Upper lobe of right lung (tissue), 1 donor: ENCODE data around the gene PKP4. TPM values are rescaled to one million over a fixed set of nuclear protein-coding genes. Genes with fewer than 3 reads are reported as not detected.

Source experiments
- ATAC-seq: fragments of 200-7000 bp; cut with Tn5 transposase; one replicate; pipeline ENCODE4 v1.9.1; 2020; ENCODE audit warnings: mild to moderate bottlenecking, moderate library complexity
- DNase-seq: peaks from one replicate; pipeline ENCODE4 v3.0.0-alpha.2; 2020
- H3K27ac ChIP-seq: fragments of 200-600 bp; one replicate; pipeline ENCODE4 v1.8.0; 2022
- H3K27me3 ChIP-seq: fragments of 200-600 bp; one replicate; pipeline ENCODE4 v1.8.0; 2022; ENCODE audit warnings: mild to moderate bottlenecking
- H3K36me3 ChIP-seq: fragments of 200-600 bp; one replicate; pipeline ENCODE4 v1.8.0; 2022
- H3K4me1 ChIP-seq: fragments of 200-600 bp; one replicate; pipeline ENCODE4 v1.8.0; 2022
- H3K4me3 ChIP-seq: fragments of 200-600 bp; one replicate; pipeline ENCODE4 v1.8.0; 2022; ENCODE audit warnings: mild to moderate bottlenecking
- H3K9me3 ChIP-seq: fragments of 200-600 bp; one replicate; pipeline ENCODE4 v1.8.0; 2022
- intact Hi-C: fragments of 100-400 bp; cut with DNase I; formaldehyde crosslinking; loops from one replicate; pipeline ENCODE4 v1.11.0; 2022
- total RNA-seq: library from RNA; stranded (reverse); fragmentation: NEBNext Ultra II Directional; extraction: Animal tissue kit (Norgen Biotek cat#: 25700); gene quantifications from one replicate; pipeline ENCODE4 v1.2.1, GENCODE V29; 2021
- TF ChIP-seq, protein P1 (sequence below): fragments of 200-600 bp; IDR thresholded peaks from one replicate; pipeline ENCODE4 v1.8.0; 2022; ENCODE audit warnings: antibody characterized with exemption
- donor health status: DM: no; HTN: yes; CAD: no; lungs with severe emphysema.

The PKP4 gene
- total RNA-seq, 1 donor from 2014 or later = 74.7 TPM

DNA sequence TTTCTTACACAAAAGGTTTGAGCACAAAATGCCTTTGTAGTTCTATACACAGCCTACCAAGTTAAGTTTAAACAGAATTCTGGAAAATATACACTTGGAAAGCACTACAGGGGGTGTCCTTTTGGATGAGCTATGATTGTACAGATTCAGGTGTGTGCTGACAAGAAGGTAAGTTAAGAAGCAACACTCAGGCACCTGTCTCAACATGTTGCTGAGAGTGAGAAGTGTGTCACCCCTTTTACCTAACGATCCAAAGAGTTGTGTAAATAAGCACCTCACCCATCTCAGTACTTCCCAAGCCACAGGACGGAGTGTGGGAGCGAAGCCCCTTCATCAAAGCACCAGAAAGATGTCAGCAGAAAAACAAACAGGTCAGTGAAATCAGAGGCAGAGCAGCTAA, 228.9 kb downstream of the PKP4 start:
- Histone ChIP-seq H3K36me3 (peaks cover 2% of the 10 kb centered on the region), H3K4me1 (no peaks in the 10 kb centered on the region), H3K4me3 (no peak overlapping the region), H3K27me3 (no peaks in the 10 kb centered on the region), H3K27ac (no peak overlapping the region), H3K9me3 (no peaks in the 10 kb centered on the region)
- no peak for ATAC-seq
- TF ChIP-seq, protein P1, sequence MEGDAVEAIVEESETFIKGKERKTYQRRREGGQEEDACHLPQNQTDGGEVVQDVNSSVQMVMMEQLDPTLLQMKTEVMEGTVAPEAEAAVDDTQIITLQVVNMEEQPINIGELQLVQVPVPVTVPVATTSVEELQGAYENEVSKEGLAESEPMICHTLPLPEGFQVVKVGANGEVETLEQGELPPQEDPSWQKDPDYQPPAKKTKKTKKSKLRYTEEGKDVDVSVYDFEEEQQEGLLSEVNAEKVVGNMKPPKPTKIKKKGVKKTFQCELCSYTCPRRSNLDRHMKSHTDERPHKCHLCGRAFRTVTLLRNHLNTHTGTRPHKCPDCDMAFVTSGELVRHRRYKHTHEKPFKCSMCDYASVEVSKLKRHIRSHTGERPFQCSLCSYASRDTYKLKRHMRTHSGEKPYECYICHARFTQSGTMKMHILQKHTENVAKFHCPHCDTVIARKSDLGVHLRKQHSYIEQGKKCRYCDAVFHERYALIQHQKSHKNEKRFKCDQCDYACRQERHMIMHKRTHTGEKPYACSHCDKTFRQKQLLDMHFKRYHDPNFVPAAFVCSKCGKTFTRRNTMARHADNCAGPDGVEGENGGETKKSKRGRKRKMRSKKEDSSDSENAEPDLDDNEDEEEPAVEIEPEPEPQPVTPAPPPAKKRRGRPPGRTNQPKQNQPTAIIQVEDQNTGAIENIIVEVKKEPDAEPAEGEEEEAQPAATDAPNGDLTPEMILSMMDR = no peak
- DNase-seq = no peak
- intact Hi-C loops = no loop called here

DNA sequence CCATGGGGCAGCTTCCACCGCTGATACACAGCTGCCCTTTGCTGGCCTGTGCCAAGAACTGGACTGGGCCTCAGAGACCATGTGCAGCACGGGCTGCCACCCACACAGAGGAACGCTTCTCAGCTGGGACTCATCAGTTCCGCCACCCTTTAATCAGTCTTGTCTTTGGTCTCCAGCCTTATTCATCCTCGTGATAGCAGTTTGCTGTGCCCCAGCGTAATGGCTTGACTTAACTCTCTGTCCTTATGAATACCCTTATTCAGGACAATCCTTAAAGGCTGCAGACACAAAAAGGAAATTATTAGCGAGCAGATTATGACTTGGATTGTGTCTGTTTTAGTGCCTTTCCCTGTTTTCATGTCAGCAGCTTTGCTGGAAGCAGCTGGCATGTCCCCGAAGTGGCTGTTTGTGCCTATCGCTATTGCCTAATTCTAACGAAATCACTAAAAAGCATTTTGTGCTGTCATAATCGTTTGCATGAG, 229.5 kb downstream of the PKP4 start:
- intact Hi-C loops = no loop called here
- H3K27me3 ChIP-seq = no peaks in the 10 kb centered on the region
- H3K36me3 ChIP-seq = no peaks in the 10 kb centered on the region
- DNase-seq = no peak
- peak; percentile 53 for ATAC-seq
- H3K4me3 ChIP-seq = no peak overlapping the region
- TF ChIP-seq, protein P1 = no peak
- no peak overlapping the region for H3K27ac ChIP-seq
- no peaks in the 10 kb centered on the region for H3K4me1 ChIP-seq
- H3K9me3 ChIP-seq = no peaks in the 10 kb centered on the region

DNA sequence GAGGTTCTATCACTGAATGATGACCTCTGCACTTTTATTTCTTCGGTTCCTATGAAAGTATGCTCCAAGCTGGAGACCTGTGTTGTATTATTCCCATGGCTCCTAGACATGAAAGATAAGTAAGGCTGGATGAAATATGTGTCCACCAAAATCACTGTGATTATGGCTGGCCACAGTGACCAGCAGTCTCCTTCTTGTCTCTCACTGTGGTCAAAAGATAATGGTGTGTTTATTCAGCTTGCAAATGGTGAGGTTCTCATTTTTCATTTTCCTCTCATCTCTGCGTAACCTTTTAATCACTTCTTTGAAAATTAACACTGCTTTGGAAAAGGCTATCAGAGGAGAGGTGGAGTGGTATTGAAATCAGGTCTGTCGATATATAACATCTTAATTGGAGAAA, 230.6 kb downstream of the PKP4 start:
- no peaks in the 10 kb centered on the region for H3K27me3 ChIP-seq
- no peaks in the 10 kb centered on the region for H3K36me3 ChIP-seq
- TF ChIP-seq, protein P1 = no peak
- no peak overlapping the region for H3K4me3 ChIP-seq
- no peaks in the 10 kb centered on the region for H3K4me1 ChIP-seq
- no peak overlapping the region for H3K27ac ChIP-seq
- intact Hi-C loops = no loop called here
- H3K9me3 ChIP-seq = no peaks in the 10 kb centered on the region
- no peak for ATAC-seq
- no peak for DNase-seq

DNA sequence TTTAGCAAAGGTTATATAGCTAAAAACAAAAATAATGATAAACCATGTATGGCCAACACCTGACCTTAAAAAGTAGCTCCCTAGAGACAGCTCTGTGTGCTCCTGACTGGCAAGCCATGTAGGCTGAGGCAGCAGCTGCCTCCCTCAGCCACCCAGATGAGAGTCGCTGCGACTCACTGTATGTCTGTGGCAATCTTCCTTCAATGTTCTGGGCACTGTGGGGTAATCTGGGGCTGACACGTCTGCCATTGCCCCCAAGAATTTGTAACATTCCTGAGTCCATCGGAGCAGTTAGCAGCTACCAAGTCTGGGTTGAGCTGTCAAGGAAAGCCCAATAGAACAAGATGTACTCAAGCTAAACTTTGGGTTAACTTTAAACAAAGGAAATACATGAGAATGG, 232.0 kb downstream of the PKP4 start:
- DNase-seq (no peak), ATAC-seq (no peak)
- intact Hi-C loops = no loop called here
- TF ChIP-seq, protein P1 = no peak
- H3K27ac ChIP-seq = no peak overlapping the region
- H3K27me3 ChIP-seq = no peaks in the 10 kb centered on the region
- H3K9me3 ChIP-seq = no peaks in the 10 kb centered on the region
- H3K4me1 ChIP-seq = no peaks in the 10 kb centered on the region
- no peak overlapping the region for H3K4me3 ChIP-seq
- no peaks in the 10 kb centered on the region for H3K36me3 ChIP-seq

DNA sequence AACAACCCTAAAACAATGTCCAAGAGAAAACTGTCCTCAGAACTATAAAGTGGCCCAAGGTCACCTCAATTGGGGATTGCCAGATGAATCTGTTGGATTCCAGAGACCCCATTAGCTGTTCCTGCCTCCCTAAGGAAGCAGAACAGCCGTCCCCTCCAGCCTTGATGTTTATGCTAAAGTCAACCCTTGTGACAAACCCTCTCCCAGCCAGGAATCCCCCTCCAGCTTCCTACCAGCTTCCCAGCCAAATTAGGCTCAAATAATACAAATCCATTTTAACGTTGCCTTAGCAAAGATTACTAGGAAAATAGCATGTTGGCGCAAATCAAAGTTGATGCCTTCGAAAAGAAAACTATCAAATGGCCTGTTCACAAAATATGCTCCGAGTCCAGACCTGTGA, 232.6 kb downstream of the PKP4 start:
- DNase-seq (no peak), ATAC-seq (no peak)
- Histone ChIP-seq H3K36me3 (no peaks in the 10 kb centered on the region), H3K27ac (no peak overlapping the region), H3K9me3 (no peaks in the 10 kb centered on the region), H3K4me3 (no peak overlapping the region), H3K4me1 (no peaks in the 10 kb centered on the region), H3K27me3 (no peaks in the 10 kb centered on the region)
- intact Hi-C loops = no loop called here
- TF ChIP-seq, protein P1 = no peak

DNA sequence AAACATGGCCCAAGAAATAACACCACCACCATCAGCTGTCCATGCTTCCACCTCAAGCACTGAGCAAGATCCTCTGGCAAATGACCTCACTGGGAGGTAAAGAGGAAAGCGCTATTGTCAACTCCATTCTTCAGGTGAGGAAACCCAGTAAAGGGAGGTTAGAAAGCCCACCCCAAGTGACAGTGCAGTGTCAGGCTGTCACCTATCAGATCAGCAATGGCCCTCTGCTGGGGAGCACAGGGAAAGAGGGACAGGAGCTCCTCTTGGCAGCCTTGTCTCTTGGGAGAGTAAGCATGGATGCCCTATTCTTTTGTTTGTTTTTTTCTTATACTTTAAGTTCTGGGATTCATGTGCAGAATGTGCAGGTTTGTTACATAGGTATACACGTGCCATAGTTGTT, 234.1 kb downstream of the PKP4 start:
- H3K36me3 ChIP-seq = no peaks in the 10 kb centered on the region
- no peak overlapping the region for H3K4me3 ChIP-seq
- intact Hi-C loops = no loop called here
- no peaks in the 10 kb centered on the region for H3K9me3 ChIP-seq
- H3K27ac ChIP-seq = no peak overlapping the region
- TF ChIP-seq, protein P1 = no peak
- ATAC-seq = no peak
- no peaks in the 10 kb centered on the region for H3K27me3 ChIP-seq
- H3K4me1 ChIP-seq = no peaks in the 10 kb centered on the region
- DNase-seq = no peak
